Kidney (tissue), 14 donors: ENCODE data around the gene IMMP2L. TPM values are rescaled to one million over a fixed set of nuclear protein-coding genes. Genes with fewer than 3 reads are reported as not detected.

ENCODE experiments used
- DNase-seq, 5 donors: peaks; one replicate each; pipeline ENCODE4 v3.0.0-alpha.2; 2013 to 2020
- FAIRE-seq: peaks from 2 replicates; lab custom pipeline; 2012; peaks lifted over from hg19 to GRCh38; lab: Jason Lieb, UNC
- H3K27ac ChIP-seq, 2 donors: one replicate each; pipeline ENCODE4 v1.7.0; 2013; ENCODE audit warnings: low read depth in 2 of 2, low read length in 2 of 2, inconsistent platforms in 1 of 2
- H3K27me3 ChIP-seq: one replicate; pipeline ENCODE4 v1.7.1; 2013; ENCODE audit warnings: low read length, inconsistent platforms; ENCODE audit not compliant: control insufficient read depth, insufficient read depth
- H3K36me3 ChIP-seq, 3 donors: one replicate each; pipeline versions ENCODE4 v1.7.0 to v1.7.1; 2013; ENCODE audit warnings: low read length in 3 of 3, control low read depth in 1 of 3, inconsistent platforms in 1 of 3; ENCODE audit not compliant: insufficient read depth in 3 of 3, control insufficient read depth in 2 of 3
- H3K4me1 ChIP-seq, 3 donors: one replicate each; pipeline versions ENCODE4 v1.7.0 to v1.7.1; 2013; ENCODE audit warnings: low read length in 3 of 3, inconsistent platforms in 1 of 3, low read depth in 1 of 3; ENCODE audit not compliant: control insufficient read depth in 2 of 3, insufficient read depth in 2 of 3
- H3K4me3 ChIP-seq, 3 donors: one replicate each; pipeline versions ENCODE4 v1.7.0 to v1.8.1; 2013; ENCODE audit warnings: low read length in 3 of 3, control low read depth in 1 of 3, inconsistent platforms in 1 of 3
- H3K9ac ChIP-seq, 3 donors: one replicate each; pipeline versions ENCODE4 v1.7.0 to v1.7.1; 2013; ENCODE audit warnings: low read length in 3 of 3, control low read depth in 1 of 3, inconsistent platforms in 1 of 3
- H3K9me3 ChIP-seq, 3 donors: one replicate each; pipeline versions ENCODE4 v1.7.0 to v1.7.1; 2013; ENCODE audit warnings: low read length in 3 of 3, control low read depth in 1 of 3, inconsistent platforms in 1 of 3; ENCODE audit not compliant: control insufficient read depth in 2 of 3, insufficient read depth in 1 of 3
- CTCF ChIP-seq: IDR thresholded peaks from 3 replicates; pipeline ENCODE4 v1.5.1; 2012; ENCODE audit warnings: mild to moderate bottlenecking, moderate library complexity, borderline replicate concordance; ENCODE audit not compliant: insufficient read depth; ENCODE audit errors: extremely low read depth
- intact Hi-C: fragments of 100-400 bp; cut with DNase I; formaldehyde crosslinking; loops from one replicate; pipeline ENCODE4 v1.11.1; 2022
- polyA plus RNA-seq: library from polyadenylated mRNA; stranded (reverse); fragments of 350-450 nt; fragmentation: Illumina TruSeq; extraction: RNeasy Lipid Tissue Mini Kit (QIAGEN cat#74804); gene quantifications from one replicate; pipeline ENCODE4 v1.2.3, GENCODE V29; 2014; ENCODE audit warnings: low read depth, low replicate concordance; ENCODE audit not compliant: insufficient read depth
- total RNA-seq: library from RNA; stranded (reverse); fragmentation: NEBNext Ultra II Directional; extraction: Animal tissue kit (Norgen Biotek cat#: 25700); gene quantifications from one replicate; pipeline ENCODE4 v1.2.1, GENCODE V29; 2021
- donor health status: control.
- donor health status: control.
- donor health status: control.
- donor health status: control.
- donor health status: control.
- donor health status: DM: yes; HTN: yes; CAD: no.
- donor health status: Normal renal cell carcinoma (clear cell type).

Gene IMMP2L
- total and polyA plus RNA-seq, 2 donors from 2014 or later, result 46.4 to 52.1 TPM

GRCh38 chr7:111537134-111537533, 25.2 kb downstream of the IMMP2L start:
- FAIRE-seq, result no peak
- intact Hi-C loops, result no loop called here

GRCh38 chr7:111535142-111535870, 27.0 kb downstream of the IMMP2L start:
- no peak overlapping the region for H3K27ac ChIP-seq
- no peak for TF ChIP-seq CTCF
- no peak for FAIRE-seq

More at GRCh38 chr7:111537134-111537533, 25.2 kb downstream of the IMMP2L start:
- no peak for DNase-seq
- Histone ChIP-seq H3K27ac (no peak overlapping the region), H3K27me3 (no peaks in the 10 kb centered on the region), H3K4me3 (no peak overlapping the region), H3K9ac (no peak overlapping the region), H3K9me3 (no peaks in the 10 kb centered on the region), H3K4me1 (no peaks in the 10 kb centered on the region), H3K36me3 (no peaks in the 10 kb centered on the region)
- no peak for TF ChIP-seq CTCF

GRCh38 chr7:111532625-111533024, 29.7 kb downstream of the IMMP2L start:
- Histone ChIP-seq H3K27me3 (no peaks in the 10 kb centered on the region), H3K4me3 (no peak overlapping the region), H3K9ac (no peak overlapping the region), H3K27ac (no peak overlapping the region), H3K4me1 (peaks cover 0 to 2% (median 0%) of the 10 kb centered on the region in 3 donors), H3K36me3 (no peaks in the 10 kb centered on the region), H3K9me3 (no peaks in the 10 kb centered on the region)
- no peak for TF ChIP-seq CTCF
- FAIRE-seq (no peak), DNase-seq (peak in 1 of 5 donors; percentile 15)
- intact Hi-C loops, result no loop called here

More at GRCh38 chr7:111535142-111535870, 27.0 kb downstream of the IMMP2L start:
- Histone ChIP-seq H3K9me3 (no peaks in the 10 kb centered on the region), H3K9ac (no peak overlapping the region), H3K27me3 (no peaks in the 10 kb centered on the region), H3K4me1 (no peaks in the 10 kb centered on the region), H3K36me3 (no peaks in the 10 kb centered on the region), H3K4me3 (no peak overlapping the region)
- intact Hi-C loops, result no loop called here
- DNase-seq, result no peak
